Ishikawa (cell line): ENCODE measurements around the gene NFE2L2.

Experiments used
- CEBPB ChIP-seq: IDR thresholded peaks from 2 replicates; pipeline ENCODE4 v1.6.1; 2012
- CREB1 ChIP-seq: IDR thresholded peaks from 2 replicates; pipeline ENCODE4 v1.6.1; 2012; ENCODE audit warnings: low read depth
- EP300 ChIP-seq: IDR thresholded peaks from 2 replicates; pipeline ENCODE4 v1.6.1; 2012; ENCODE audit warnings: borderline replicate concordance
- MAX ChIP-seq: IDR thresholded peaks from 2 replicates; pipeline ENCODE4 v1.6.1; 2012
- NFIC ChIP-seq: IDR thresholded peaks from 2 replicates; pipeline ENCODE4 v1.6.1; 2012
- RAD21 ChIP-seq: IDR thresholded peaks from 2 replicates; pipeline ENCODE4 v1.6.1; 2012; ENCODE audit warnings: low read depth
- TAF1 ChIP-seq: IDR thresholded peaks from 2 replicates; pipeline ENCODE4 v1.6.1; 2012; ENCODE audit warnings: low read depth, mild to moderate bottlenecking
- TCF12 ChIP-seq: IDR thresholded peaks from 2 replicates; pipeline ENCODE4 v1.6.1; 2012; ENCODE audit warnings: low read depth
- TEAD4 ChIP-seq: IDR thresholded peaks from 2 replicates; pipeline ENCODE4 v1.6.1; 2012
- USF1 ChIP-seq: IDR thresholded peaks from 2 replicates; pipeline ENCODE4 v1.6.1; 2012
- YY1 ChIP-seq: IDR thresholded peaks from 2 replicates; pipeline ENCODE4 v1.6.1; 2012; ENCODE audit warnings: low read depth

- TF ChIP-seq EP300: no peak
- no peak for TF ChIP-seq MAX
- no peak for TF ChIP-seq NFIC
- TF ChIP-seq TCF12: no peak
- no peak for TF ChIP-seq USF1
- no peak for TF ChIP-seq CREB1
- TF ChIP-seq TAF1: no peak
- no peak for TF ChIP-seq TEAD4
- no peak for TF ChIP-seq RAD21
- TF ChIP-seq CEBPB: no peak
- TF ChIP-seq YY1: no peak
Observed at GRCh38 chr2:177313162-177313781, 48.7 kb upstream of the NFE2L2 start.
